ENCODE data around the gene ATP2B2.

GRCh38 chr3:10334459-10334858 lies 170.9 kb downstream of the ATP2B2 start:
- TF ChIP-seq BCL3 (IDR thresholded peaks at IDR 0.05) (no peak), CTCF (IDR thresholded peaks at IDR 0.05) (peak; percentile 37; the same call in 2 of the 3 replicates), EP300 (IDR thresholded peaks at IDR 0.05) (no peak), POLR2A (IDR thresholded peaks at IDR 0.05; ENCODE audit: low read length) (no peak), REST (IDR thresholded peaks at IDR 0.05) (no peak), RFX5 (IDR thresholded peaks at IDR 0.05) (no peak), HMGXB4 (CRISPR knock-in tag; IDR thresholded peaks at IDR 0.05; ENCODE audit: borderline replicate concordance) (no peak), CHD2 (IDR thresholded peaks at IDR 0.05; ENCODE audit: low read length, partially characterized antibody) (no peak), JUN (IDR thresholded peaks at IDR 0.05) (no peak), MYC (IDR thresholded peaks at IDR 0.05; ENCODE audit: borderline replicate concordance, low read length) (no peak), ELK1 (IDR thresholded peaks at IDR 0.05; ENCODE audit: low read depth, low read length) (no peak), CHD4 (IDR thresholded peaks at IDR 0.05; ENCODE audit: borderline replicate concordance) (no peak), ZSCAN20 (CRISPR knock-in tag; IDR thresholded peaks at IDR 0.05) (no peak), PBX3 (IDR thresholded peaks at IDR 0.05) (no peak)
